EL (cell line): Measurements from ENCODE around the gene TNFRSF8.
"Not testable (repeated sequence)": the region's sequence is repeated elsewhere in the genome, so short reads cannot be mapped to it uniquely, and the experiment has no call there.

Experiments
- DNase-seq: peaks from one replicate; pipeline ENCODE4 v3.0.0-alpha.2; 2016

TNFRSF8 gene

GRCh38 chr1:12088607-12089006, 25.5 kb downstream of the TNFRSF8 start:
- DNase-seq = no peak

DNA sequence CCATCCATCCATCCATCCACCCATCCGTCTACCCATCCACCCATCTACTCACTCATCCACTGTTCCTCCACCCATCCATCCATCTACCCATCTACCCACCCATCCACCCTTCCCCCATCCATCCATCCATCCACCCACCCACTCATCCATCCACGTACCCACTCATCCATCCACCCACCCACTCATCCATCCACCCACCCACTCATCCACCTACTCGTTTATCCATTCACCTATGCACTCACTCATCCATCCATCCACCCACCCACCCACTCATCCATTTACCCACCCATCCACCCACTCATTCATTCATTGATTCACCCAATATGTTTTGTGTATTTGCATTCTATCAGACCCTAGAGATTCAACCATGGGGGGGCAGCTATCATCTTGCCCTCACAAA, 27.2 kb downstream of the TNFRSF8 start:
- DNase-seq = no peak

DNA sequence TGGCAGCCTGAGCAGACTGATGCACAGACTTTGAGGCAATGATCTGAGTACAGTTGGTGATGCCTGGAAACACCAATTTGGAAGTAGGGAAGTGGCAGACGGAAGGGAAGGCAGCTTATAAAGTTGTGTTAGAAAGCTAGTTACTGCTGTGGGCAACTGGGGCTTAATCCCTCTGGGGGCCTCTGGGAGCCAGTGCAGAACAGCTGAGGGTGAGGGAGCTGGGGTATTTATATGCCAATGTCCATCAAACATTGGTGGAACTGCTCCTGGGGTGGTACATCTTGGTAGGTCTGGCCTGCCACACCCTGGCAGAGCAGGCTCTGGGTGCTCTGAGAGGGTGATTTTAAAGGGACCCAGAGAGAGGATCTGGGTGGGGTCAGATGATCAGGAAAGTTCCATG, 28.1 kb downstream of the TNFRSF8 start:
- no peak for DNase-seq

GRCh38 chr1:12094180-12094579, 31.1 kb downstream of the TNFRSF8 start:
- no peak for DNase-seq

- peak; percentile 58 for DNase-seq
These were observed 32.6 kb downstream of the TNFRSF8 start for GRCh38 chr1:12095452-12096263.

GRCh38 chr1:12096615-12097014, 33.5 kb downstream of the TNFRSF8 start:
- no peak for DNase-seq

GRCh38 chr1:12097321-12097720, 34.2 kb downstream of the TNFRSF8 start:
- DNase-seq = peak; percentile 53

GRCh38 chr1:12098786-12099185, 35.7 kb downstream of the TNFRSF8 start:
- DNase-seq = no peak

- no peak for DNase-seq
These were observed 36.5 kb downstream of the TNFRSF8 start for GRCh38 chr1:12099610-12100009.

DNA sequence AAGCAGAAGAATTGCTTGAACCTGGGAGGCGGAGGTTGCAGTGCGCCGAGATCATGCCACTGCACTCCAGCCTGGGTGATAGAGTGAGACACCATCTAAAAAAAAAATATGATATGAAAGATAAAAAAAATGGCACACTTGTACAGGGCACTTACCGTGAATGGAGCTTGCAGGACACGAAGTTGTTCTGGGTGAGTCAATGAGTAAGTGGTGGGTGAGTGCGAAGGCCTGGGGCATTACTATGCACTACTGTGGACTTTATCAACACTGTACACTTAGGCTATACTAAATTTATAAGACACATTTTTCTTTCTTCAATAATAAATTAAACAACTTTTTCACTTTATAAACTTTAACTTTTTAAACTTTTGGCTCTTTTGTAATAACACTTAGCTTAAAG, 37.0 kb downstream of the TNFRSF8 start:
- DNase-seq = peak; percentile 21

- DNase-seq = not testable (repeated sequence)
These were observed 38.0 kb downstream of the TNFRSF8 start for GRCh38 chr1:12101120-12101519.

DNA sequence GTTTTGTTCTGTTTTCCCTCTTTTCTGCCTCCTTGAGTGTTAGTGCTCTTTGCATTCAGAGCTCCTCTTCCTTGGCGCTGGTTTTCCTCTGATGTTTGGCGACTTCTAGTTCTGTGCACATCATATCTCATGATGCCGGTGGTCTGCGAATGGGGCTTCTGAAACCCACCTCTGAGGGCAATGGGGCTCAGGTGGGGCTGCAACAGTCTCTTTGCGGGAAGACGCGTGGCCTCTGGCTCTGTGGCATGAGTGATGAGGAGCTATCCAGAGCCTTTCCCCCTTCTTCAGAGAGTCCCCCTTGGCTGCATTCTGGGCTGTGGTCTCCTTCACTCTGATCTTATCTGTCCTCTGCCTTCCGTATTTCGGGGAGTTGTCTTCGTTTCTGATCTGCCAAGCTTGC, 39.0 kb downstream of the TNFRSF8 start:
- DNase-seq = no peak

DNA sequence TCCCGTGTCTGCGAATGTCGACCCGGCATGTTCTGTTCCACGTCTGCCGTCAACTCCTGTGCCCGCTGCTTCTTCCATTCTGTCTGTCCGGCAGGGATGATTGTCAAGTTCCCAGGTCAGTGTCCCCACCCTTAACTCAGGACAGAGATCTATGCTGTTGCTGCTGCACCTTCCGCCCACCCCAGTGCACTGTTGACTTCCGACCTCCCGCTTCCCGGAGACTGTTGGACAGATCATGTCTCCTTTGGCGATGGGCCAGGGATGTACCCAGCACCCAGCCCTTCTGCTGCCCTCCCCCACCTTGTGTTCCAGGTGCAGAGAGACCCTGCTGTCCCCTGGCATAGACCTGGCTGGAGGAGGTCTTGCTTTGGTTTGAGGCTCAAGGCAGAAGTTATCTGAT, 41.3 kb downstream of the TNFRSF8 start:
- DNase-seq = no peak

- DNase-seq = no peak
These were observed 43.0 kb downstream of the TNFRSF8 start for GRCh38 chr1:12106153-12106552.

- DNase-seq = not testable (repeated sequence)
These were observed 43.8 kb downstream of the TNFRSF8 start for GRCh38 chr1:12106861-12107260.

DNA sequence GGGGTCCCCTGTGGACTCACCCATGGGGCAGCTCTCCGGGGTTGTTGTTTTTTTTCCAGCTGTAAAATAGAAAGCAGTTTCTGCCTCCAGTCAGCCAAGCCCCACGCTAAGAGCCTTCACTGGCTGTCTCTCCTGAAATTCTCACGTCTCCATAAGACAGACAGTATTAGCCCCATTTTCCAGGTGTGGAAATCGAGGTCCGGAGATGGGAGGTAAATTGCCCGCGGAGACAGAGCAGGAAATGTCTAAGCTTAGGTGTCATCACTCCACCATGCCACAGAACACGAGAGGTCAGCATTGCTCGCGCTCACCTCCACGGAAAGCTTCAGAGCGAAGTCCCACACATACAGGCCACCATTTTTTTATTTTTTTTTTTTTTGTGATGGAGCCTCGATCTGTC, 44.6 kb downstream of the TNFRSF8 start:
- no peak for DNase-seq

- DNase-seq = no peak
These were observed 46.8 kb downstream of the TNFRSF8 start for GRCh38 chr1:12109901-12110300.

DNA sequence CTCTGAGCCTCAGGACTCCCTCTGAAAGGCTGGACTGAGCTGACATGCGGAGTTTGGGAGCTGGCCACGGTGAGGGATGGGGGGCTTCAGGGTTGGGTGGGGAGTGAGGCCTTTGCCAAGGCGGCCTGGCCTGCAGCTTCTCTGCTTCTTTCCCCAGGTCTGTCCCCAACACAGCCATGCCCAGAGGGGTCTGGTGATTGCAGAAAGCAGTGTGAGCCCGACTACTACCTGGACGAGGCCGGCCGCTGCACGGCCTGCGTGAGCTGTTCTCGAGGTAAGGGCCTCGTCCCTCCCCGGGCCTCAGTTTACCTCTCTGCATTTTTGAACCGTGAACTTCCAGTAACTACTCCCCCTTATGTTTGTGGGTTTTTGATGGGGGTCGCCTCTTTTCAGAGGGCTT, 48.6 kb downstream of the TNFRSF8 start:
- no peak for DNase-seq

GRCh38 chr1:12112711-12113161, 49.6 kb downstream of the TNFRSF8 start:
- peak; percentile 10 for DNase-seq

DNA sequence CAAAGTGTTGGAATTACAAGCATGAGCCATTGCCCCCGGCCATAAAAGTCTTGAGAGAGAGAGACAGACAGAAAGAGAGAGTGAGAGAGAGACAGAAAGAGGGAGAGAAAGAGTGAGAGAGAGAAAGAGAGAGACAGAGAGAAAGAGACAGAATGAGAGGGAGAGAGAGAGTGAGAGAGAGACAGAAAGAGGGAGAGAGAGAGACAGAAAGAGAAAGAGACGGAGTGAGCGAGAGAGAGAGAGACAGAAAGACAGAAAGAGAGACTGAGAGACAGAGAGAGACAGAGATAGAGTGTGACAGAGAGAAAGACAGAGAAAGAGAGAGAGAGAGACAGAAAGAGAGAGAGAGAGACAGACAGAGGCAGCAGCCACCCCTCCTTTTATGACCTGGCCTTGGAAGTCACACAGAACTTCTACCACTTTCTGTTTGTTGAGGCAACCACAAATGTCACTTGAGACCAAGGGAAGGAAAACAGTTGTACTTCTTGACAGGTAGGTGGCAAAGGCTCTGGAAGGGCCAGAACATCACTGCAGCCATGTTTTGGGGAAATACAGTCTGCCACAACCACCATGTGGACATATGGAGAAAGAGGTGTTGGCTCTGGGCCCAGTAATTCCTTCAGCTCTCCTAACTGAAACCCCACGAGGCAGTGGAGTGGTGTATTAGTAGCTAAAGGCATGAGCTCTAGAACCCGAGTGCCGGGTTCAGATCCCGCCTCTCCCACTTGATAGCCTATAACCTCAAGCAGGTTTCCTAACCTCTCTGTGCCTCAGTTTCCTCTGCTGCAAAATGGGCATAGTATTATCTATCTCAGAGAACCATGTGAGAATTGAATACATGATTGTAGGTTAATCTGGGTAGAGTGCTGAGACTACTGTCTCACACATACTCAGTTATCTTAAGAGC, 50.6 kb downstream of the TNFRSF8 start:
- peak; percentile 48 for DNase-seq

- no peak for DNase-seq
These were observed 51.2 kb downstream of the TNFRSF8 start for GRCh38 chr1:12114340-12114683.

DNA sequence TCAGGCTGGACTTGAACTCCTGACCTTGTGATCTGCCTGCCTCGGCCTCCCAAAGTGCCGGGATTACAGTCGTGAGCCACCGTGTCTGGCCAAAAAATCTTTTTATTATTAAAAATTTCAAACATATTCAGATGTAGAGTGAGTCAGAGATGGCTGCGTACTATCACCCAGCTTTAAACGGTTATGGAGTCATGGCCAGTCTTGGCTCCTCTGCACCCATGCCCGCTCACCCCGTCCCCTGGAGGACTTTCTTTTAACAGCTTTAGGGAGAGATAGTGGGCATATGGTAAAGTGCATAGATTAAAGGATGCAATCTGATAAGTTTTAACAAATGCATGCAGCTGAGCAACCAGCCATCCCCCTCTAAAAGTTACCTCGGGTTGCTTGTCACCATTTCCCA, 51.8 kb downstream of the TNFRSF8 start:
- no peak for DNase-seq

- DNase-seq = peak; percentile 33
These were observed 58.3 kb downstream of the TNFRSF8 start for GRCh38 chr1:12121212-12122003.
